Measurements from ENCODE around the gene METRNL. TPM values are rescaled to one million over a fixed set of nuclear protein-coding genes. Genes with fewer than 3 reads are reported as not detected.

The METRNL gene
- total RNA-seq, 1 donor from 2014 or later, result 156 TPM

GRCh38 chr17:83100220-83100852 lies 20.9 kb downstream of the METRNL start:
- peak overlapping the region; percentile 31 to 33 for H3K4me3 ChIP-seq
- peaks cover 67% of the 10 kb centered on the region for H3K4me1 ChIP-seq
- no peak for DNase-seq (ENCODE audit: extremely low spot score in 2 of 2)
- TF ChIP-seq POLR2A (IDR thresholded peaks at IDR 0.05), result no peak
- TF ChIP-seq CTCF (IDR thresholded peaks at IDR 0.05), result no peak
- TF ChIP-seq POLR2AphosphoS5 (IDR thresholded peaks at IDR 0.05; ENCODE audit: insufficient read depth in 1 of 2, low read depth in 1 of 2), result no peak
- intact Hi-C loops (cut with DNase I), result no loop called here
- H3K36me3 ChIP-seq, result peaks cover 0 to 13% of the 10 kb centered on the region in 2 donors
- no peaks in the 10 kb centered on the region for H3K9me3 ChIP-seq
- H3K27ac ChIP-seq, result peak overlapping the region; percentile 81
- no peaks in the 10 kb centered on the region for H3K27me3 ChIP-seq

- TF ChIP-seq POLR2A (IDR thresholded peaks at IDR 0.05) (no peak), POLR2AphosphoS5 (IDR thresholded peaks at IDR 0.05; ENCODE audit: insufficient read depth in 1 of 2, low read depth in 1 of 2) (no peak), CTCF (IDR thresholded peaks at IDR 0.05) (no peak)
- H3K36me3 ChIP-seq, result peaks cover 0 to 8% of the 10 kb centered on the region in 2 donors
- intact Hi-C loops (cut with DNase I), result no loop called here
- H3K27me3 ChIP-seq, result no peaks in the 10 kb centered on the region
- no peak for DNase-seq (ENCODE audit: extremely low spot score in 2 of 2)
- H3K9me3 ChIP-seq, result no peaks in the 10 kb centered on the region
- H3K27ac ChIP-seq, result peak overlapping the region; percentile 81
- no peak overlapping the region for H3K4me3 ChIP-seq
- H3K4me1 ChIP-seq, result peaks cover 69% of the 10 kb centered on the region
Measured at GRCh38 chr17:83100853-83101391, 21.5 kb downstream of the METRNL start.

- Histone ChIP-seq H3K27ac (peak overlapping the region; percentile 81), H3K27me3 (no peaks in the 10 kb centered on the region), H3K9me3 (no peaks in the 10 kb centered on the region), H3K36me3 (no peaks in the 10 kb centered on the region), H3K4me3 (no peak overlapping the region), H3K4me1 (peaks cover 65% of the 10 kb centered on the region)
- no peak for DNase-seq (ENCODE audit: extremely low spot score in 2 of 2)
- TF ChIP-seq POLR2AphosphoS5 (IDR thresholded peaks at IDR 0.05; ENCODE audit: insufficient read depth in 1 of 2, low read depth in 1 of 2) (peak in 1 of 2 donors; percentile 69), POLR2A (IDR thresholded peaks at IDR 0.05) (no peak)
- intact Hi-C loops (cut with DNase I), result no loop called here
Measured at GRCh38 chr17:83101805-83102480, 22.5 kb downstream of the METRNL start.

GRCh38 chr17:83103200-83103942 lies 24.0 kb downstream of the METRNL start:
- DNase-seq (ENCODE audit: extremely low spot score in 2 of 2), result no peak
- H3K9me3 ChIP-seq, result no peaks in the 10 kb centered on the region
- peak overlapping the region; percentile 76 for H3K27ac ChIP-seq
- no peak overlapping the region for H3K4me3 ChIP-seq
- peaks cover 58% of the 10 kb centered on the region for H3K4me1 ChIP-seq
- TF ChIP-seq POLR2AphosphoS5 (IDR thresholded peaks at IDR 0.05; ENCODE audit: insufficient read depth in 1 of 2, low read depth in 1 of 2) (peak in 1 of 2 donors; percentile 12), POLR2A (IDR thresholded peaks at IDR 0.05) (no peak), CTCF (IDR thresholded peaks at IDR 0.05) (no peak)
- no peaks in the 10 kb centered on the region for H3K27me3 ChIP-seq
- intact Hi-C loops (cut with DNase I), result no loop called here
- H3K36me3 ChIP-seq, result no peaks in the 10 kb centered on the region

GRCh38 chr17:83103943-83104311 lies 24.5 kb downstream of the METRNL start:
- H3K4me3 ChIP-seq, result no peak overlapping the region
- H3K4me1 ChIP-seq, result peaks cover 52% of the 10 kb centered on the region
- intact Hi-C loops (cut with DNase I), result no loop called here
- H3K36me3 ChIP-seq, result no peaks in the 10 kb centered on the region
- DNase-seq (ENCODE audit: extremely low spot score in 2 of 2), result no peak
- TF ChIP-seq POLR2A (IDR thresholded peaks at IDR 0.05) (no peak), CTCF (IDR thresholded peaks at IDR 0.05) (no peak), POLR2AphosphoS5 (IDR thresholded peaks at IDR 0.05; ENCODE audit: insufficient read depth in 1 of 2, low read depth in 1 of 2) (no peak)
- no peaks in the 10 kb centered on the region for H3K9me3 ChIP-seq
- H3K27me3 ChIP-seq, result no peaks in the 10 kb centered on the region
- H3K27ac ChIP-seq, result peak overlapping the region; percentile 76
